RPMI8226 (cell line): ENCODE data around the gene FHIT.

Source experiments
- DNase-seq: peaks from one replicate; pipeline ENCODE4 v3.0.0-alpha.2; 2015

The FHIT gene

GRCh38 chr3:60307562-60308199 lies 943.6 kb downstream of the FHIT start:
- no peak for DNase-seq

GRCh38 chr3:60304112-60304511 lies 947.1 kb downstream of the FHIT start:
- no peak for DNase-seq

- DNase-seq: no peak
These were observed 948.1 kb downstream of the FHIT start for GRCh38 chr3:60303160-60303559.

GRCh38 chr3:60301142-60301541 lies 950.1 kb downstream of the FHIT start:
- DNase-seq: no peak

GRCh38 chr3:60298141-60298540 lies 953.1 kb downstream of the FHIT start:
- DNase-seq: no peak

- no peak for DNase-seq
These were observed 957.1 kb downstream of the FHIT start for GRCh38 chr3:60294181-60294580.

- no peak for DNase-seq
These were observed 960.1 kb downstream of the FHIT start for GRCh38 chr3:60291115-60291514.

GRCh38 chr3:60290122-60290492 lies 961.1 kb downstream of the FHIT start:
- no peak for DNase-seq

- DNase-seq: no peak
These were observed 961.7 kb downstream of the FHIT start for GRCh38 chr3:60289341-60290121.

GRCh38 chr3:60282866-60283265 lies 968.4 kb downstream of the FHIT start:
- no peak for DNase-seq

- no peak for DNase-seq
These were observed 969.3 kb downstream of the FHIT start for GRCh38 chr3:60281970-60282369.

- DNase-seq: no peak
These were observed 973.9 kb downstream of the FHIT start for GRCh38 chr3:60277361-60277800.

GRCh38 chr3:60276615-60277014 lies 974.6 kb downstream of the FHIT start:
- DNase-seq: no peak

GRCh38 chr3:60274646-60275045 lies 976.6 kb downstream of the FHIT start:
- DNase-seq: no peak

GRCh38 chr3:60274098-60274497 lies 977.2 kb downstream of the FHIT start:
- DNase-seq: no peak

- DNase-seq: no peak
These were observed 981.4 kb downstream of the FHIT start for GRCh38 chr3:60269829-60270266.

GRCh38 chr3:60269377-60269776 lies 981.9 kb downstream of the FHIT start:
- DNase-seq: no peak

GRCh38 chr3:60268123-60268522 lies 983.1 kb downstream of the FHIT start:
- DNase-seq: no peak

GRCh38 chr3:60266444-60266843 lies 984.8 kb downstream of the FHIT start:
- no peak for DNase-seq

- no peak for DNase-seq
These were observed 988.1 kb downstream of the FHIT start for GRCh38 chr3:60263191-60263590.

- no peak for DNase-seq
These were observed 988.7 kb downstream of the FHIT start for GRCh38 chr3:60262546-60262945.

GRCh38 chr3:60260546-60260945 lies 990.7 kb downstream of the FHIT start:
- no peak for DNase-seq

- DNase-seq: no peak
These were observed 1000.4 kb downstream of the FHIT start for GRCh38 chr3:60250810-60251209.

- no peak for DNase-seq
These were observed 1001.0 kb downstream of the FHIT start for GRCh38 chr3:60250206-60250605.

- no peak for DNase-seq
These were observed 1004.9 kb downstream of the FHIT start for GRCh38 chr3:60246361-60246760.
